Activated naive CD4-positive, alpha-beta T cell treated with anti-CD3 and anti-CD28 coated beads, Interleukin-2, amount 50 U/mL, for 16 hours (primary cell): ENCODE data around the gene HSPA5.
"Not testable (repeated sequence)": the region's sequence is repeated elsewhere in the genome, so short reads cannot be mapped to it uniquely, and the experiment has no call there.

Experiments used
- DNase-seq: peaks from one replicate; pipeline ENCODE4 v3.0.0-alpha.2; 2020

The HSPA5 gene

GRCh38 chr9:125241863-125242739 is 958 bp upstream of the HSPA5 start:
- DNase-seq: no peak

GRCh38 chr9:125240649-125240999 is 519 bp downstream of the HSPA5 start:
- DNase-seq: peak; percentile 49

- DNase-seq: no peak
These were observed 1.2 kb downstream of the HSPA5 start for GRCh38 chr9:125239631-125240597.

DNA sequence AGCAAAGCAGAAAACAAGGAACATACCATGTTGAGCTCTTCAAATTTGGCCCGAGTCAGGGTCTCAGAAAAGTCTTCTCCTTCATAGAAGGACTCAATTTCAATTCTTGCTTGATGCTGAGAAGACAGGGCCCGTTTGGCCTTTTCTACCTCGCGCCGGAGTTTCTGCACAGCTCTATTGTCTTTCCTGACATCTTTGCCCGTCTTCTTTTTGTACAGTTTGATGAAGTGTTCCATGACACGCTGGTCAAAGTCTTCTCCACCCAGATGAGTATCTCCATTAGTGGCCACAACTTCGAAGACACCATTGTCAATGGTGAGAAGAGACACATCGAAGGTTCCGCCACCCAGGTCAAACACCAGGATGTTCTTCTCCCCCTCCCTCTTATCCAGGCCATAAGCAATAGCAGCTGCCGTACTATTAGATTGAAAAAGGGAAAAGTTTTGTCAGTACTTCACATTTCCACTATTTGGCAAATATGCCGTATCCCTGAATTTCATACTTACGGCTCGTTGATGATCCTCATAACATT is 2.2 kb downstream of the HSPA5 start:
- DNase-seq: no peak

DNA sequence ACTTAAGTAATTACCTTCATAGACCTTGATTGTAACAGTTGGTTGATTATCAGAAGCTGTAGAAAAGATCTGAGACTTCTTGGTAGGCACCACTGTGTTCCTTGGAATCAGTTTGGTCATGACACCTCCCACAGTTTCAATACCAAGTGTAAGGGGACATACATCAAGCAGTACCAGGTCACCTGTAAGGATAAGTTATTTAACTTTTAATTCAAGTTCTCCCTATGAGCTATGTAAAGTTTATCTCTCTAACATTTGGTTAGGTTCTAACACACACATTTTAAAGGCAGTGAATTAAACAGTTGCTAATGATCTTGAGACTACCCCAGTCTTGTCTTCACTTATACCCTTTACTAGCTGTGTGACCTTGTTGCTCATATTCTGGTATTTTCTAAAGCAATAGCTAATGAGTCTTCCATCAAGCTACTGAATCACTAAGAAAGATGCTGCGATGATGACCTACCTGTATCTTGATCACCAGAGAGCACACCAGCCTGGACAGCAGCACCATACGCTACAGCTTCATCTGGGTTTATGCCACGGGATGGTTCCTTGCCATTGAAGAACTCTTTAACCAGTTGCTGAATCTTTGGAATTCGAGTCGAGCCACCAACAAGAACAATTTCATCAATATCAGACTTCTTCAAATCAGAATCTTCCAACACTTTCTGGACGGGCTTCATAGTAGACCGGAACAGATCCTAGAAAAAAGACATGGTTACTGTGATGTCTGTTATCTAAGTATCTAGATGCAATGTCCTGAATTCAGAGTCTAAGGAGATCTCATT is 2.8 kb downstream of the HSPA5 start:
- no peak for DNase-seq

DNA sequence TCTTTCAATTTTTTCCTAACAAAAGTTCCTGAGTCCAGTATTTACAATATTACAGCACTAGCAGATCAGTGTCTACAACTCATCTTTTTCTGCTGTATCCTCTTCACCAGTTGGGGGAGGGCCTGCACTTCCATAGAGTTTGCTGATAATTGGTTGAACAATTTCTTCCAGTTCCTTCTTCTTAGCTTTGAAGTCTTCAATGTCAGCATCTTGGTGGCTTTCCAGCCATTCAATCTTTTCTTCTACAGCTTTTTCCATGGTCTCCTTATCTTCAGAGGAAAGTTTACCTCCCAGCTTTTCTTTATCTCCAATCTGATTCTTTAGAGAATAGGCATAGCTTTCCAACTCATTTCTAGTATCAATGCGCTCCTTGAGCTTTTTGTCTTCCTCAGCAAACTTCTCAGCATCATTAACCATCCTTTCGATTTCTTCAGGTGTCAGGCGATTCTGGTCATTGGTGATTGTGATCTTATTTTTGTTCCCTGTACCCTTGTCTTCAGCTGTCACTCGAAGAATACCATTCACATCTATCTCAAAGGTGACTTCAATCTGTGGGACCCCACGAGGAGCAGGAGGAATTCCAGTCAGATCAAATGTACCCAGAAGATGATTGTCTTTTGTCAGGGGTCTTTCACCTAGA is 4.5 kb downstream of the HSPA5 start:
- not testable (repeated sequence) for DNase-seq

DNA sequence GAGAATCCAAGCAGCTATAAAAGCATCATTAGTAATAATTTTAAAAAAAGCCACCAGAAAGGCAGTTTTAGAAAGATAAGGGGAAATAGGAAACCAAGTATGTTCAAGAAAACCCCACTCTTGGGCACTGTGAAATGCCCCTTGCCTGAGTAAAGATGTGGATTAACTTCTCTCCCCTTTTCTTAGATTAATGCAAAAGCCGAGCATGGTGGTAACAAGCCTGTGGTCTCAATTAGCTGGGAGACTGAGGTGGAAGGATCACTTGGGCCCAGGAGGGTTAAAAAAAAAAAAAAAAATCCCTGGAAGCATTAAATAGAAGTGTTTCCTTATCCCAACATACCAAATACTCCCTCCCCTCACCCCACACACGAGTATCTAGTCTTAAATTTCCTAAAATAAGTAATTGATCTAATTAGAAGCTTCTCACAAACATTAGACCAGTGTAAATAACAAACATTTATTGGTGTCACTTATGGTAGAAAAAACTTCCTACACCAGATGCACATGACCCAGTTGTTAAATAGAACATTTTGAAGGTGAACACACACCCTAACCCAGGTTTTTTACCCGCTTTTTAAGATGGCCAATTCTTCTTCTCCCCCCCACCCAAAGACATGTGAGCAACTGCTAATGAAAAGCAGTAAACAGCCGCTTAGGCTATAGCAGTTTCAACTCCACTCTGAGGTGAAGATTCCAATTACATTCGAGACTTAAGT is 5.2 kb downstream of the HSPA5 start:
- DNase-seq: no peak

DNA sequence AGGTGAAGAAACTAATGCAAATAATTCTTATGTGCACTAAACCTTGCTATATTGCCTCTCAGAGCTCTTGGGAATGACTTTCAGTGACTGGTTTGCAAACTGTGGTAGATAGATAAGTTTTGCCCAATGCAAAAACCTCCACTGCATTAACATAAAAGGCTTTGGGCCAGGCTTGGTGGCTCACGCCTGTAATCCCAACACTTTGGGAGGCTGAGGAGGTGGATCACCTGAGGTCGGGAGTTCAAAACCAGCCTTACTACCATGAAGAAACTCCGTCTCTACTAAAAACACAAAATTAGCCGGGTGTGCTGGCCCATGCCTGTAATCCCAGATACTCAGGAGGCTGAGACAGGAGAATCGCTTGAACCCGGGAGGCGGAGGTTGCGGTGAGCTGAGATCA is 7.0 kb downstream of the HSPA5 start:
- DNase-seq: not testable (repeated sequence)

GRCh38 chr9:125233678-125234077 is 7.5 kb downstream of the HSPA5 start:
- DNase-seq: no peak

DNA sequence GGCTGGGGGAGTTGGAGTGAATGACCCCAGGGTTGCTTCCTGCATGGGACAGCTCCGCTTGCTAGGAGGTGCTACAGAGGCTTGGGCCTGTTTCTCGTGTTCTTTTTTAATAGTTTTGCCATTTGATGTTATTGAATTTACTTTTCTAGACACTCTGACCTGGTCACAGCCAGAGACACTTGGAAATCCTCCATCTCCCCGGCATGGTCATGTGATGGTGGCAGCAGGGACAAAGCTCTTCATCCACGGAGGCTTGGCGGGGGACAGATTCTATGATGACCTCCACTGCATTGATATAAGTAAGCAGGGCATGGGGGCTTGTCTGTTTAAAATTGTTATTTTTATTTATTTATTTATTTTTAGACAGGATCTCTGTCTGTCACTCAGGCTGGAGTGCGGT is 13.4 kb downstream of the HSPA5 start:
- no peak for DNase-seq

GRCh38 chr9:125224858-125225257 is 16.3 kb downstream of the HSPA5 start:
- DNase-seq: not testable (repeated sequence)

DNA sequence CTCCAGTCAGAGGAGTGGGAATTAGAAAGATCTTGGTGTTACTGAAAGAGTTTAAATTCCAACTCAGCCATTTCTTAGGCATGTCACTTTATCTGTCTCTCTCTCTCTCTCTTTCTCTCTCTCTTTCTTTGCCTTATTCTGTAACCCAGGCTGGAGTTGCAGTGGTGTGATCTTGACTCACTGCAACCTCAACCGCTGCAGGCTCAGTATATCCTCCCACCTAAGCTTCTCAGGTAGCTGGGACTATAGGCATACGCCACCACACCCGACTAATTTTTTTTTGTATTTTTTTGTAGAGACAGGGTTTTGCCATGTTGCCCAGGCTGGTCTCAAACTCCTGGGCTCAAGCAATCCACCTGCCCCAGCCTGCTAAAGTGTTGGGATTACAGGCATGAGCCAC is 22.5 kb downstream of the HSPA5 start:
- DNase-seq: no peak

GRCh38 chr9:125214186-125214585 is 27.0 kb downstream of the HSPA5 start:
- no peak for DNase-seq

DNA sequence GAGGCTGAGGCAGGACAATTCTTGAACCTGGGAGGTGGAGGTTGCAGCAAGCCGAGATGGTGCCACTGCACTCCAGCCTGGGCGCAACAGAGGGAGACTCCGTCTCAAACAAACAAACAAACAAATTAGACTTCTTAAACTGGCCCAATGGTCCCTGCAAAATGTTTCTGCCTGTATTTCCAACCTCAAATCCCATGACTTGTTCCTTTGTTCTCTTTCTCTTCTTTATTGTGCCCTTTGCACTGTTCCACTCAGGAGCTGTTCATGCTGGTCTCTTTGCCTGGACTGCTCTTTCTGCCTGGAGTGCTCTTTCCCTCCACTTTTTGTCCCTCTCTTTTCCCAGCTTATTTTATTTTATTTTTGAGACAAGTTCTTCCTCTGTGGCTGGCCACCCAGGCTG is 36.7 kb downstream of the HSPA5 start:
- no peak for DNase-seq

DNA sequence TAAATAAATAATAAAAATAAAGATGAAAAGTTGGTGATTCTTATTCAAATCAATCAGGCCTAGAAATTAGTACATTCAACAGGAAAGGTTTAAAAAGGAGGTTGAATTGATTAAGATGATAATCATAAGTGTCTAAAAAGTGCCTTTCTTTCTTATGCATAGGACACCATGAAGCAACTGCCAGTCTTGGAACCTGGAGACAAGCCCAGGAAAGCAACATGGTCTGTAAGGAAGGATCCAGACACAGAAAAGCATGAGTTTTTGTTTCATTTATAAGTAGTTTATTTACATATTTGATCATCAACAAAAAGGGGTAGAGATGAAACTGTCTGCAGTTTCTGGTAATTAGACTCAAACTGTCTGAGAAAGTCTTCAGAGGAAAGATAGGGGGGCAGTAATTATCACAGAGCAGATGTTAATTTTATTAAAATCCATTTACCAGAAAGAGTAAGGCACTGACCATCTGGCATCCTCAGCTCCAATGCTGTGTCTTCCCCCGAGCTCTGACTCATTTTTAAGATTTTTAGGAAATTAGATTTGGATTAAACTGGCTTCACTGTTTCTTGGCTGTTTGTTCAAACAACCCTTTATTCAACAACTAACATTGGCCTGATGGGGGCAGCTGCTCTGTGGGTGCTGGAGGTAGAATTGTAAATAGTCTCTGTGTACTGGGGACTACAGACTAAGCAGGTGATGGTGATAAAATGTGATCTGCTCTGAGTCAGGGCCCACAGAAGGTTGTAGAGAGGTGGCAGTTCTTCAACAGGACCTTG is 38.1 kb downstream of the HSPA5 start:
- no peak for DNase-seq

- DNase-seq: peak; percentile 90
These were observed 40.7 kb downstream of the HSPA5 start, which contains the start of gene RABEPK for GRCh38 chr9:125200216-125201047. Gene RABEPK (plus strand): TSS chr9:125200542. CDS start chr9:125203014, 2,472 bp downstream.

DNA sequence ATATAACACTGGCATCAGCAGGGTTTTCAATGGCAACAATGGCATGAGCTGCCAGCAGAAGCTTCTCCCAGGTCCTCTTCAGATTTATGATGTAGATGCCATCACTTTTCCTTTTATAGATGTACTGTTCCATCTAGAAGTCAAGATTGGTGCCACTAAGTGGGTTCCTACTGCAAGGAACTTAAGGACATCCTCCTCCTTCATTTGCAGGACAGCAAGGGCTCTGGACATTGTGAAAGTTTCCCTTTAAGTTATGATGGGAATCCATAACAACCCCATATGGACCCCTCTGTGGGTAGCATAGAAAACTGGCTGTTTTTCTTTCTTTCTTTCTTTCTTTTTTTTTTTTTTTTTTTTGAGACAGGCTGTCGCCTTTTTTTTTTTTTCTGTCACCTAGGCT is 45.6 kb downstream of the HSPA5 start:
- DNase-seq: not testable (repeated sequence)

DNA sequence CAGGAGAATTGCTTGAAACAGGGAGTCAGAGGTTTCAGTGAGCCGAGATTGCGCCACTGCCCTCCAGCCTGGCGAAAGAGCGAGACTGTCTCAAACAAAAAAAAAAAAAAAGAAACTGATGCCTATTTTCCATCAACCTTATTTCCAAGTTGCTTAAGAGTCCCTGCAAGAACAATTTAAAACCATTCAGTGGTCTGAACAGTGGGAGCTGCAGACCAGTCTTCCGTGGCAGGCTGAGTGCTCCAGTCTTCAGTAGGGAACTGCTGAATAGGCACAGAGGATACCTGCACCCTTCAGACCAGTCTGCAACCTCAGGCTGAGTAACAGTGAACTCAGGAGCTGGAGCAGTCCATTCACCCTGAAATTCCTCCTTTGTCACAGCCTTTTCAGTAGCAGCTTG is 46.7 kb downstream of the HSPA5 start:
- DNase-seq: not testable (repeated sequence)

GRCh38 chr9:125190361-125190801 is 50.8 kb downstream of the HSPA5 start:
- peak; percentile 27 for DNase-seq
